ENCODE data around the gene OGFR.

OGFR gene

GRCh38 chr20:62860391-62860923 is 55.8 kb downstream of the OGFR start:
- TF ChIP-seq ZFX (IDR thresholded peaks at IDR 0.05): no peak
- TF ChIP-seq CTCF (conservative IDR thresholded peaks at IDR 0.05): no peak

GRCh38 chr20:62860924-62861691 is 56.5 kb downstream of the OGFR start:
- H3K27ac ChIP-seq: peak overlapping the region; percentile 56
- TF ChIP-seq CTCF (conservative IDR thresholded peaks at IDR 0.05): no peak
- TF ChIP-seq ZFX (IDR thresholded peaks at IDR 0.05): peak; percentile 49; the same call in 1 of the 2 replicates

More at GRCh38 chr20:62860391-62860923, 55.8 kb downstream of the OGFR start:
- peak overlapping the region; percentile 56 for H3K27ac ChIP-seq

GRCh38 chr20:62861726-62862336 is 57.2 kb downstream of the OGFR start, which contains the start of gene TCFL5:
TSS of gene TCFL5 (minus strand) at chr20:62861822. CDS start at chr20:62861670, 152 bp downstream.
- peak within 1 kb of the TSS; percentile 56 for H3K27ac ChIP-seq
- no peak for TF ChIP-seq CTCF (conservative IDR thresholded peaks at IDR 0.05)
- no peak for TF ChIP-seq ZFX (IDR thresholded peaks at IDR 0.05)
